ENCODE data around the gene ZSCAN5B. TPM values are rescaled to one million over a fixed set of nuclear protein-coding genes. Genes with fewer than 3 reads are reported as not detected.

The ZSCAN5B gene
- total RNA-seq, 1 experiment from 2014 or later = not detected

GRCh38 chr19:56193981-56194640 is 3.5 kb downstream of the ZSCAN5B start:
- POLR2A ChIA-PET (ENCODE audit: unreplicated experiment) = no interaction called here
- Histone ChIP-seq H3K27me3 (ENCODE audit: low read length) (peaks cover 29% of the 10 kb centered on the region), H3K9me2 (replicated peaks; ENCODE audit: low read length) (no peaks in the 10 kb centered on the region), H3K36me3 (ENCODE audit: low read depth, low read length) (no peaks in the 10 kb centered on the region), H2AFZ (ENCODE audit: low read length) (no peak overlapping the region), H3K9me3 (ENCODE audit: low read length) (no peaks in the 10 kb centered on the region), H3K27ac (ENCODE audit: low read length) (no peak overlapping the region), H3K4me3 (ENCODE audit: low read length) (no peak overlapping the region), H3F3A (ENCODE audit: low read length, unreplicated experiment) (no peaks in the 10 kb centered on the region), H3K79me2 (ENCODE audit: low read length) (no peaks in the 10 kb centered on the region), H3K4me2 (ENCODE audit: low read length) (no peak overlapping the region), H3K4me1 (ENCODE audit: insufficient read depth, low read length) (no peaks in the 10 kb centered on the region), H4K20me1 (ENCODE audit: low read length) (no peaks in the 10 kb centered on the region), H3K9ac (ENCODE audit: low read length) (no peak overlapping the region)
- DNase-seq (no peak), ATAC-seq (no peak)
- intact Hi-C loops (cut with micrococcal nuclease) = no loop called here
- CTCF ChIA-PET = no interaction called here
- TF ChIP-seq EZH2phosphoT487 (IDR thresholded peaks at IDR 0.05; ENCODE audit: borderline replicate concordance, low read length) = no peak
- TF ChIP-seq CTCF (conservative IDR thresholded peaks at IDR 0.05; ENCODE audit: low read depth, low read length) = no peak
- TF ChIP-seq EZH2 (IDR thresholded peaks at IDR 0.05; ENCODE audit: low read length, unreplicated experiment) = no peak
- no TSS peak for BruUV-seq (replicated peaks)

GRCh38 chr19:56191711-56192110 is 5.9 kb downstream of the ZSCAN5B start:
- no peaks in the 10 kb centered on the region for H4K20me1 ChIP-seq (ENCODE audit: low read length)
- H3K27me3 ChIP-seq (ENCODE audit: low read length) = peaks cover 20% of the 10 kb centered on the region
- H3K4me2 ChIP-seq (ENCODE audit: low read length) = no peak overlapping the region
- ChIA-PET POLR2A (ENCODE audit: unreplicated experiment) (no interaction called here), CTCF (no interaction called here)
- H3K79me2 ChIP-seq (ENCODE audit: low read length) = no peaks in the 10 kb centered on the region
- no peak for ATAC-seq
- intact Hi-C loops (cut with micrococcal nuclease) = no loop called here
- no peak overlapping the region for H3K27ac ChIP-seq (ENCODE audit: low read length)
- H3F3A ChIP-seq (ENCODE audit: low read length, unreplicated experiment) = no peaks in the 10 kb centered on the region
- H3K9me3 ChIP-seq (ENCODE audit: low read length) = no peaks in the 10 kb centered on the region
- no peaks in the 10 kb centered on the region for H3K36me3 ChIP-seq (ENCODE audit: low read depth, low read length)
- no peak overlapping the region for H3K9ac ChIP-seq (ENCODE audit: low read length)
- H3K9me2 ChIP-seq (replicated peaks; ENCODE audit: low read length) = no peaks in the 10 kb centered on the region
- H2AFZ ChIP-seq (ENCODE audit: low read length) = no peak overlapping the region
- no peaks in the 10 kb centered on the region for H3K4me1 ChIP-seq (ENCODE audit: insufficient read depth, low read length)
- TF ChIP-seq EZH2 (IDR thresholded peaks at IDR 0.05; ENCODE audit: low read length, unreplicated experiment) (no peak), CTCF (conservative IDR thresholded peaks at IDR 0.05; ENCODE audit: low read depth, low read length) (no peak), EZH2phosphoT487 (IDR thresholded peaks at IDR 0.05; ENCODE audit: borderline replicate concordance, low read length) (no peak)
- H3K4me3 ChIP-seq (ENCODE audit: low read length) = no peak overlapping the region
- DNase-seq = no peak
- BruUV-seq (replicated peaks) = no TSS peak

DNA sequence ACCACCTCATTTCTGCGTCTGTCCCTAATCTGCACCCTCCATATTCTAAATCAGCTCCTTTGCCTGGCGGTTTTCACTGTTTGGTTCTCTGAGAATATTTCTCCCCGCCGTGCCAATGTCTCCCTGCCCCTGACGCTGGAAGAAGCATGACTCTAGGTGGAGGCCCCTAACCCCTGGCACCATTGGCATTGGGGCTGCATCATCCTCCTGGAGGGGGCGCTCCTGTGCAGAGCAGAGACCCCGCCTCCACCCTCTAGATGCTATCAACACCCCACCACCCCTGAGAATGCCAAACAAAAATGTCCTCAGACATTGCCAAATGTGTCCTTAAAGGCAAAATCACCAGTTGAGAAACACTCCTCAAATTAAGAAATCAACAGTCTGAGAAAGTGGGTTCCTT is 6.5 kb downstream of the ZSCAN5B start:
- Histone ChIP-seq H3K4me3 (ENCODE audit: low read length) (no peak overlapping the region), H2AFZ (ENCODE audit: low read length) (no peak overlapping the region), H4K20me1 (ENCODE audit: low read length) (no peaks in the 10 kb centered on the region), H3K27me3 (ENCODE audit: low read length) (peaks cover 20% of the 10 kb centered on the region), H3K36me3 (ENCODE audit: low read depth, low read length) (no peaks in the 10 kb centered on the region), H3K4me1 (ENCODE audit: insufficient read depth, low read length) (no peaks in the 10 kb centered on the region), H3K9me2 (replicated peaks; ENCODE audit: low read length) (no peaks in the 10 kb centered on the region), H3K4me2 (ENCODE audit: low read length) (no peak overlapping the region), H3K79me2 (ENCODE audit: low read length) (no peaks in the 10 kb centered on the region), H3K27ac (ENCODE audit: low read length) (no peak overlapping the region), H3K9me3 (ENCODE audit: low read length) (no peaks in the 10 kb centered on the region), H3F3A (ENCODE audit: low read length, unreplicated experiment) (no peaks in the 10 kb centered on the region), H3K9ac (ENCODE audit: low read length) (no peak overlapping the region)
- DNase-seq (no peak), ATAC-seq (no peak)
- ChIA-PET CTCF (no interaction called here), POLR2A (ENCODE audit: unreplicated experiment) (no interaction called here)
- intact Hi-C loops (cut with micrococcal nuclease) = no loop called here
- TF ChIP-seq CTCF (conservative IDR thresholded peaks at IDR 0.05; ENCODE audit: low read depth, low read length) (no peak; the same call in 1 of the 2 replicates), EZH2phosphoT487 (IDR thresholded peaks at IDR 0.05; ENCODE audit: borderline replicate concordance, low read length) (no peak), EZH2 (IDR thresholded peaks at IDR 0.05; ENCODE audit: low read length, unreplicated experiment) (no peak)
- BruUV-seq (replicated peaks) = no TSS peak

All from PC-3 (cell line).